ENCODE measurements around the gene NDOR1. TPM values are rescaled to one million over a fixed set of nuclear protein-coding genes. Genes with fewer than 3 reads are reported as not detected.

The NDOR1 gene
- polyA plus RNA-seq, 1 experiment, result 7.1 TPM

- Histone ChIP-seq H3K27me3 (ENCODE audit: control insufficient read depth, insufficient read depth, low read length) (no peaks in the 10 kb centered on the region), H3K36me3 (ENCODE audit: control insufficient read depth, insufficient read depth, low read length) (no peaks in the 10 kb centered on the region; the same call in 1 of the 2 replicates), H3K4me3 (ENCODE audit: low read depth, low read length) (no peak overlapping the region)
- TF ChIP-seq CTCF (IDR thresholded peaks at IDR 0.05; ENCODE audit: insufficient read depth, low read depth, low read length), result no peak
- ChIA-PET POLR2A (no interaction called here), CTCF (interaction anchor here (0.6 to 1.0 kb wide), 4 partner anchors 20 to 444 kb away, joined by 3 to 4 read pairs (median 3); partner anchors contain the start of genes MAN1B1 and TMEM141)
- no peak for DNase-seq (ENCODE audit: low read depth)
Measured at GRCh38 chr9:137234758-137235423, 29.4 kb downstream of the NDOR1 start.

GRCh38 chr9:137235424-137236237, 30.1 kb downstream of the NDOR1 start:
- ChIA-PET POLR2A (no interaction called here), CTCF (interaction anchor here (0.6 to 3.3 kb wide), 21 partner anchors 8 to 445 kb away, joined by 3 to 36 read pairs (median 6); partner anchors contain the start of genes CYSRT1, RNF208, RNF224 and STPG3)
- TF ChIP-seq CTCF (IDR thresholded peaks at IDR 0.05; ENCODE audit: insufficient read depth, low read depth, low read length), result no peak
- Histone ChIP-seq H3K36me3 (ENCODE audit: control insufficient read depth, insufficient read depth, low read length) (no peaks in the 10 kb centered on the region; the same call in 1 of the 2 replicates), H3K4me3 (ENCODE audit: low read depth, low read length) (no peak overlapping the region), H3K27me3 (ENCODE audit: control insufficient read depth, insufficient read depth, low read length) (no peaks in the 10 kb centered on the region)
- DNase-seq (ENCODE audit: low read depth), result no peak

GRCh38 chr9:137236238-137236935, 30.9 kb downstream of the NDOR1 start:
- Histone ChIP-seq H3K4me3 (ENCODE audit: low read depth, low read length) (no peak overlapping the region), H3K27me3 (ENCODE audit: control insufficient read depth, insufficient read depth, low read length) (no peaks in the 10 kb centered on the region), H3K36me3 (ENCODE audit: control insufficient read depth, insufficient read depth, low read length) (no peaks in the 10 kb centered on the region; the same call in 1 of the 2 replicates)
- peak; percentile 97 for TF ChIP-seq CTCF (IDR thresholded peaks at IDR 0.05; ENCODE audit: insufficient read depth, low read depth, low read length)
- CTCF ChIA-PET, result interaction anchor here (0.6 to 3.3 kb wide), 37 partner anchors 9 to 294 kb away, joined by 3 to 36 read pairs (median 4); partner anchors contain the start of genes CYSRT1, EXD3, RNF208 and RNF224
- POLR2A ChIA-PET, result no interaction called here
- no peak for DNase-seq (ENCODE audit: low read depth)

GRCh38 chr9:137236936-137237421, 31.5 kb downstream of the NDOR1 start:
- ChIA-PET CTCF (interaction anchor here (0.6 to 3.3 kb wide), 37 partner anchors 8 to 294 kb away, joined by 3 to 36 read pairs (median 4); partner anchors contain the start of genes CYSRT1, EXD3, RNF208 and RNF224), POLR2A (no interaction called here)
- no peak for DNase-seq (ENCODE audit: low read depth)
- no peak for TF ChIP-seq CTCF (IDR thresholded peaks at IDR 0.05; ENCODE audit: insufficient read depth, low read depth, low read length)
- Histone ChIP-seq H3K36me3 (ENCODE audit: control insufficient read depth, insufficient read depth, low read length) (no peaks in the 10 kb centered on the region; the same call in 1 of the 2 replicates), H3K27me3 (ENCODE audit: control insufficient read depth, insufficient read depth, low read length) (no peaks in the 10 kb centered on the region), H3K4me3 (ENCODE audit: low read depth, low read length) (no peak overlapping the region)
